Neural crest cell (in vitro differentiated cells): ENCODE data around the gene HDDC3. TPM values are rescaled to one million over a fixed set of nuclear protein-coding genes. Genes with fewer than 3 reads are reported as not detected.
A peak's percentile ranks its signal among the peaks of the same experiment; 100 is the strongest.

Source experiments
- DNase-seq: peaks from one replicate; pipeline ENCODE4 v3.0.0; 2021; ENCODE audit warnings: low read depth, mixed read lengths, low spot score
- H3K27ac Mint-ChIP-seq: one replicate; pipeline ENCODE4 v1.8.0; 2021; ENCODE audit warnings: mild to moderate bottlenecking, mixed read lengths; ENCODE audit not compliant: unreplicated experiment
- H3K27me3 Mint-ChIP-seq: 2 replicates; pipeline ENCODE4 v1.8.0; 2021; ENCODE audit warnings: low read depth, mild to moderate bottlenecking, mixed read lengths
- H3K36me3 Mint-ChIP-seq: 2 replicates; pipeline ENCODE4 v1.8.0; 2021; ENCODE audit warnings: low read depth, mild to moderate bottlenecking, mixed read lengths
- H3K4me1 Mint-ChIP-seq: 2 replicates; pipeline ENCODE4 v1.8.0; 2021; ENCODE audit warnings: mixed read lengths
- H3K4me3 Mint-ChIP-seq: one replicate; pipeline ENCODE4 v1.8.0; 2021; ENCODE audit warnings: mild to moderate bottlenecking, mixed read lengths
- H3K9me3 Mint-ChIP-seq: 2 replicates; pipeline ENCODE4 v1.8.0; 2021; ENCODE audit warnings: mixed read lengths
- total RNA-seq: library from RNA; stranded (reverse); gene quantifications from 2 replicates; pipeline ENCODE4 v1.2.1, GENCODE V29; 2021
- TF ChIP-seq, protein P1 (sequence below): fragments of 200-600 bp; sonication (generic); conservative IDR thresholded peaks from 2 replicates; pipeline ENCODE4 v1.5.0; 2021; ENCODE audit warnings: antibody characterized with exemption, mild to moderate bottlenecking

The HDDC3 gene
- total RNA-seq, 1 donor from 2014 or later, result 16.7 TPM

DNA sequence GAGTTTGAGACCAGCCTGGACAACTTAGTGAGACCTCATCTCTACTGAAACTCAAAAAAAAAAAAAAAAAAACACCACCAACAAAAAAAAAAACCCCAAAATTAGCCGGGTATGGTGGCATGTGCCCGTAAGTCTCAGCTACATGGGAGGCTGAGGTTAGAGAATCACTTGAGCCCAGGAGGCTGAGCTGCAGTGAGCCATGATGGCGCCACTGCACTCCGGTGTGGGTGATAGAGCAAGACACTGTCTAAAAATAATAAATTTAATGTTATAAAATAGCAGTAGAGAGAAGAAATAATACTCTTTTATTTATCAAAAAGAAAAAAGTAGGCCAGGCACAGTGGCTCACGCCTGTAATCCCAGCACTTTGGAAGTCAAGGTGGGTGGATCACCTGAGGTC lies 39.8 kb upstream of the HDDC3 start:
- Mint-ChIP-seq H3K4me3 (no peak overlapping the region), H3K36me3 (peaks cover 34% of the 10 kb centered on the region), H3K9me3 (no peaks in the 10 kb centered on the region), H3K27me3 (no peaks in the 10 kb centered on the region), H3K27ac (no peak overlapping the region), H3K4me1 (no peaks in the 10 kb centered on the region)
- DNase-seq, result no peak
- TF ChIP-seq, protein P1, sequence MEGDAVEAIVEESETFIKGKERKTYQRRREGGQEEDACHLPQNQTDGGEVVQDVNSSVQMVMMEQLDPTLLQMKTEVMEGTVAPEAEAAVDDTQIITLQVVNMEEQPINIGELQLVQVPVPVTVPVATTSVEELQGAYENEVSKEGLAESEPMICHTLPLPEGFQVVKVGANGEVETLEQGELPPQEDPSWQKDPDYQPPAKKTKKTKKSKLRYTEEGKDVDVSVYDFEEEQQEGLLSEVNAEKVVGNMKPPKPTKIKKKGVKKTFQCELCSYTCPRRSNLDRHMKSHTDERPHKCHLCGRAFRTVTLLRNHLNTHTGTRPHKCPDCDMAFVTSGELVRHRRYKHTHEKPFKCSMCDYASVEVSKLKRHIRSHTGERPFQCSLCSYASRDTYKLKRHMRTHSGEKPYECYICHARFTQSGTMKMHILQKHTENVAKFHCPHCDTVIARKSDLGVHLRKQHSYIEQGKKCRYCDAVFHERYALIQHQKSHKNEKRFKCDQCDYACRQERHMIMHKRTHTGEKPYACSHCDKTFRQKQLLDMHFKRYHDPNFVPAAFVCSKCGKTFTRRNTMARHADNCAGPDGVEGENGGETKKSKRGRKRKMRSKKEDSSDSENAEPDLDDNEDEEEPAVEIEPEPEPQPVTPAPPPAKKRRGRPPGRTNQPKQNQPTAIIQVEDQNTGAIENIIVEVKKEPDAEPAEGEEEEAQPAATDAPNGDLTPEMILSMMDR, result no peak

- H3K9me3 Mint-ChIP-seq, result no peaks in the 10 kb centered on the region
- peak overlapping the region; percentile 4 for H3K4me3 Mint-ChIP-seq
- peaks cover 32% of the 10 kb centered on the region for H3K36me3 Mint-ChIP-seq
- TF ChIP-seq, protein P1, result no peak
- peak overlapping the region; percentile 36 for H3K27ac Mint-ChIP-seq
- H3K27me3 Mint-ChIP-seq, result no peaks in the 10 kb centered on the region
- no peaks in the 10 kb centered on the region for H3K4me1 Mint-ChIP-seq
- no peak for DNase-seq
These were observed 37.9 kb upstream of the HDDC3 start for GRCh38 chr15:90970274-90970673.

DNA sequence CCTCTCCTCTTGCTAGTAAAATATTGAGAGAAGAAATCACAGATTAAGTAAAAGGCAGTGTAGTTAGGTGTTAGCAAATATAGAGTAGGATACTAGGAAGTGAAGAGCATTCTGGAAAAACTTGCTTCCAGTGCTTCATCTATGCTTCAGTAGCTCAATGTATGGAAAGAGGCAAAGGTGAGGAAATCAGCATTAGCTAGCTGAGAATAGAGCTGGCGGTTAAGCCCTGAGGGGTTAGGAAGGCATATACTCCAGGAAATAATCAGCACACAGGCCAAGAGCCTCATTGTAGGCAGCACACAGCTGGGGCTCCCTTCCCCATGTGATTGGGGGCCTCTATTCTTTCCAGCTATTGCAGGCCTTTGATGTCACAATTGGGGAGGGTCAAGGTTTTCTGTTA lies 36.1 kb upstream of the HDDC3 start:
- no peaks in the 10 kb centered on the region for H3K4me1 Mint-ChIP-seq
- TF ChIP-seq, protein P1, result no peak
- H3K4me3 Mint-ChIP-seq, result no peak overlapping the region
- no peak for DNase-seq
- H3K27ac Mint-ChIP-seq, result no peak overlapping the region
- H3K27me3 Mint-ChIP-seq, result no peaks in the 10 kb centered on the region
- H3K9me3 Mint-ChIP-seq, result no peaks in the 10 kb centered on the region
- peaks cover 26% of the 10 kb centered on the region for H3K36me3 Mint-ChIP-seq

DNA sequence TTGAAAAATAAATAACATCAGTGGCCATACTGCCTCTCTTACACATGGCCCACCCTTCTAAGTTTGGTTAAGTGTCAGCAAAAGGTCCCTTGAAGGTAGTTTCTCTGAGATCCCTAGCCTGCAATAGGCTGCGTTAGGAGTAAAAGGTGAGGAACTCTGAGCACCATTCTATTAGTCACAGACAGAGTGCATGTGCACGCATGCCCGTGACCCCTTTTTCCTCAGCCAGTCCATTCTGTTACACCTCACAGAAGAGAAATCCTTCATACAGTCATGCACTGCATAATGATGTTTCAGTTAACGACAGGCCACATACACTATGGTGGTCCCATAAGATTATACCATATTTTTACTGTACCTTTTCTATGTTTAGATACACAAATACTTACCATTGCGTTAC lies 34.9 kb upstream of the HDDC3 start:
- H3K27ac Mint-ChIP-seq, result no peak overlapping the region
- no peaks in the 10 kb centered on the region for H3K9me3 Mint-ChIP-seq
- TF ChIP-seq, protein P1, result no peak
- H3K36me3 Mint-ChIP-seq, result peaks cover 23% of the 10 kb centered on the region
- no peak overlapping the region for H3K4me3 Mint-ChIP-seq
- H3K27me3 Mint-ChIP-seq, result no peaks in the 10 kb centered on the region
- no peak for DNase-seq
- H3K4me1 Mint-ChIP-seq, result no peaks in the 10 kb centered on the region

- TF ChIP-seq, protein P1, result no peak
- H3K4me1 Mint-ChIP-seq, result no peaks in the 10 kb centered on the region
- no peak for DNase-seq
- no peak overlapping the region for H3K27ac Mint-ChIP-seq
- H3K9me3 Mint-ChIP-seq, result no peaks in the 10 kb centered on the region
- H3K4me3 Mint-ChIP-seq, result no peak overlapping the region
- peaks cover 25% of the 10 kb centered on the region for H3K36me3 Mint-ChIP-seq
- H3K27me3 Mint-ChIP-seq, result no peaks in the 10 kb centered on the region
These were observed 33.9 kb upstream of the HDDC3 start for GRCh38 chr15:90966262-90966661.

GRCh38 chr15:90962021-90962420 lies 29.7 kb upstream of the HDDC3 start:
- Mint-ChIP-seq H3K27ac (no peak overlapping the region), H3K9me3 (no peaks in the 10 kb centered on the region), H3K4me3 (peak overlapping the region; percentile 18), H3K27me3 (peaks cover 3% of the 10 kb centered on the region), H3K36me3 (peaks cover 13% of the 10 kb centered on the region), H3K4me1 (peaks cover 13% of the 10 kb centered on the region)
- no peak for DNase-seq
- TF ChIP-seq, protein P1, result no peak
